Right ventricle myocardium superior (tissue), 1 donor: Measurements from ENCODE around the gene KIR3DL1. TPM values are rescaled to one million over a fixed set of nuclear protein-coding genes. Genes with fewer than 3 reads are reported as not detected.

ENCODE experiments used
- ATAC-seq: fragments of 200-7000 bp; cut with Tn5 transposase; one replicate; pipeline ENCODE4 v1.9.1; 2020; ENCODE audit warnings: mild to moderate bottlenecking; ENCODE audit not compliant: poor library complexity
- DNase-seq: peaks from one replicate; pipeline ENCODE4 v3.0.0-alpha.2; 2020
- intact Hi-C: fragments of 100-400 bp; cut with DNase I; formaldehyde crosslinking; loops from one replicate; pipeline ENCODE4 v1.11.2; 2022
- total RNA-seq: library from RNA; stranded (reverse); fragmentation: NEBNext Ultra II Directional; extraction: Animal tissue kit (Norgen Biotek cat#: 25700); gene quantifications from one replicate; pipeline ENCODE4 v1.2.1, GENCODE V29; 2021
- donor health status: DM: no; HTN: yes; CAD: no; lungs with severe emphysema.

Gene KIR3DL1
- total RNA-seq, 1 donor from 2014 or later = not detected

- DNase-seq (no peak), ATAC-seq (no peak)
- intact Hi-C loops = no loop called here
These were observed 57.7 kb downstream of the KIR3DL1 start, which contains the start of gene FCAR for GRCh38 chr19:54873990-54874389. Gene FCAR (plus strand): TSS chr19:54874235. CDS start chr19:54874290, 55 bp downstream.

GRCh38 chr19:54875506-54875905, 59.2 kb downstream of the KIR3DL1 start:
- DNase-seq (no peak), ATAC-seq (peak; percentile 25)
- intact Hi-C loops = no loop called here

GRCh38 chr19:54877471-54877870, 61.2 kb downstream of the KIR3DL1 start:
- no peak for ATAC-seq
- no peak for DNase-seq
- intact Hi-C loops = no loop called here

Other genes with a start within 250 kb of the KIR3DL1 start
- 1.7 TPM for gene LILRA2, start 242.7 kb upstream of the KIR3DL1 start, total RNA-seq
- 0.48 TPM for gene LILRA1, start 222.8 kb upstream of the KIR3DL1 start, total RNA-seq
- 1.7 TPM for gene LILRB1, start 186.0 kb upstream of the KIR3DL1 start, total RNA-seq
- gene LILRB4, start 153.5 kb upstream of the KIR3DL1 start, total RNA-seq = 3.8 TPM
- gene KIR3DL3, start 92.0 kb upstream of the KIR3DL1 start, total RNA-seq = not detected
- not detected for gene KIR2DL3, start 78.0 kb upstream of the KIR3DL1 start, total RNA-seq
- gene KIR2DL1, start 46.7 kb upstream of the KIR3DL1 start, total RNA-seq = not detected
- gene KIR2DL4, start 12.9 kb upstream of the KIR3DL1 start, total RNA-seq = not detected
- gene KIR2DS4, start 16.2 kb downstream of the KIR3DL1 start, total RNA-seq = not detected
- not detected for gene KIR3DL2, start 34.0 kb downstream of the KIR3DL1 start, total RNA-seq
- 0.30 TPM for gene FCAR, start 57.8 kb downstream of the KIR3DL1 start, total RNA-seq
- not detected for gene NCR1, start 89.7 kb downstream of the KIR3DL1 start, total RNA-seq
- gene NLRP7, start 131.1 kb downstream of the KIR3DL1 start, total RNA-seq = not detected
- 0.78 TPM for gene NLRP2, start 149.9 kb downstream of the KIR3DL1 start, total RNA-seq
- gene GP6, start 221.8 kb downstream of the KIR3DL1 start, total RNA-seq = 0.48 TPM
- gene RDH13, start 246.7 kb downstream of the KIR3DL1 start, total RNA-seq = 45.6 TPM